NCI-H345 (cell line): ENCODE data around the gene TBC1D1.
A peak's percentile ranks its signal among the peaks of the same experiment; 100 is the strongest.

ENCODE experiments used
- DNase-seq: peaks from one replicate; lab custom pipeline; 2025; lab: John Stamatoyannopoulos, UW

The TBC1D1 gene

GRCh38 chr4:38169524-38169923, 278.6 kb downstream of the TBC1D1 start:
- no peak for DNase-seq

GRCh38 chr4:38170338-38171169, 279.7 kb downstream of the TBC1D1 start:
- no peak for DNase-seq

DNA sequence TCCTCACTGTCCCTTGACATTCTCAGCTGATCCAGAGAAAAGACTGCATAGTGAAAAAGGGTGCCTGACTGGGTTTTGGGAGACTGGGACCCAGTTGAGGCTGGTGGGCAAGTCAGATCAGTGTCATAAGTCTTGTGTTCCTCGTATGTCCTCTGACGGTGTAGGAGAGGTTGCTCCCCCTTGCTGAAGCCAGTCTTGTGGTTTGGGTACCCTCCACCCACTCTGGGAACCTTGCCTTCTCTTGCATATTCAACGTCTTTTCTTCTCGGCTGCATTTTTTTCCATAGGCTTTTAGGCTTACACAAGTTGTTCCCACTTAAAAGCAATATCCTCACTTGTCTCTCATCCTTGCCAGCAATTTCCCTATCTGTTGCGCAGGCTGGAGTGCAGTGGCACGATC, 281.2 kb downstream of the TBC1D1 start:
- DNase-seq, result no peak

DNA sequence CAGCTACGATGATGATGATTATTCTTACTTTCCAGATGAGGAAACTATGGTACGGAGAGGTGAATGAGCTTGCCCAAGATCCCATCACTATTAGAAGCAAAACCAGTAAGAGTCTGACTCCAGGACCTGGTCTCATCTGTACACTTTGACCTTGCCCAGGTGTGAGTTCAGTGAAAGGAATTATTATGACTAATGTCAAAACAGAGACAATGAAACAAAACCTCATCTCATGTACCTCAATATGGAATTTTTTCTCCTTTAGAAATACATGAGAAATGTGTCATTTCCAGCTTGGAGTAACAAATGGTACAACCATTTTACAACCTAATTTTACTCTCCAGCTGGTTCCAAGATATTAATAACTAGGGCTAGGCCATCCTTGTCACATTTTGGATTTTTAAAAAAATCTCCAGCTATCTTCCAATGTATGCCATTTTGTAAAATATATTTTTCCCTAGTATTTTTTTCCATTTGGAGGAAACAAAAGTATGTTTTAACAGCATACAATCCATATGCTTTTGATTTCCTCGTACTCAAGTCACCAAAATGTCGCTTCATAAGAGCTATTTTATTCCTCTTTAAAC, 283.1 kb downstream of the TBC1D1 start:
- no peak for DNase-seq

DNA sequence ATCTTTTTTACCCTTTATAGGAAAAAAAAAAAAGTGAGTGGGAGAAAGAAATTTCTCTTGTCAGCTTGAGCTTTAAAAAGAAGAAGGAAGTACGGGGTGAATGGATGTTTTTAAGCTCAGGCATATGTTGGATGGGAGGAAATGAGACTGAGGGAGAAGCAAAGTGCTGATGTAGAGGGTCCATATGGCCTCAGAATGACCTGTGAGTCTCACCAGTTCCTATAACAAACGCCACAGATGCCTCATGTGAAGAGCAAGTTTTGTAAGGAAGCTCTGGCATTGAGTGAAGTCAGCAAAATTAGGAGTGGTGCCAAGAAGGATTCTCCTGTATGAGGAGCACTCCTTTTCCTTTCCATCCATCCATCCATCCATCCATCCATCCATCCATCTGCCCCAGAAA, 283.9 kb downstream of the TBC1D1 start:
- no peak for DNase-seq

GRCh38 chr4:38176165-38176564, 285.3 kb downstream of the TBC1D1 start:
- DNase-seq, result no peak

DNA sequence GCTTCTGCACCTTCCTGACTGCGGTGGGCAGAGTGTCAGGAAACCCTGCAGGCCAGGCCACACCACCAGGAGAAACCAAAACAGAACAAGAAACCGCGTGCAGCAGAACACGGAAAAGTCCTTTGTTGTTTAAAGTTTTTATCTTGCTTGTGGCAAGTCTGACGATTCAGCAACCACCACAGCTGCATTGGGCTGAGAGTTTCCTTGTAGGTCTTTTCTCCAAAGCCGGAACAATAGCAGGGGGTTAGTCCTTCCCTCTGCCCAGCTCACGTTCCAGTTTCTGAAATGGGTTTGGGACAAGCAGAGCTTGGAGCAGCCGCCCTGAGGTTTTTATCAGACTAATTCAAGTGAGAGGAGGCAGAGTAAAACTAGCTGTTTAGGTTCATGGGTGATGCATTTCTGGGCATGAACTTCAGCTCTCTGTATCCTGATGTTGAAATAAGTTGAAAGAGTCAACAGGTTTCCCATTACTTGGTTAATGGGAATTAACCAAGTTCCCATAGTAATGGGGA, 286.2 kb downstream of the TBC1D1 start:
- DNase-seq, result no peak

- DNase-seq, result no peak
These were observed 286.9 kb downstream of the TBC1D1 start for GRCh38 chr4:38177641-38178391.

DNA sequence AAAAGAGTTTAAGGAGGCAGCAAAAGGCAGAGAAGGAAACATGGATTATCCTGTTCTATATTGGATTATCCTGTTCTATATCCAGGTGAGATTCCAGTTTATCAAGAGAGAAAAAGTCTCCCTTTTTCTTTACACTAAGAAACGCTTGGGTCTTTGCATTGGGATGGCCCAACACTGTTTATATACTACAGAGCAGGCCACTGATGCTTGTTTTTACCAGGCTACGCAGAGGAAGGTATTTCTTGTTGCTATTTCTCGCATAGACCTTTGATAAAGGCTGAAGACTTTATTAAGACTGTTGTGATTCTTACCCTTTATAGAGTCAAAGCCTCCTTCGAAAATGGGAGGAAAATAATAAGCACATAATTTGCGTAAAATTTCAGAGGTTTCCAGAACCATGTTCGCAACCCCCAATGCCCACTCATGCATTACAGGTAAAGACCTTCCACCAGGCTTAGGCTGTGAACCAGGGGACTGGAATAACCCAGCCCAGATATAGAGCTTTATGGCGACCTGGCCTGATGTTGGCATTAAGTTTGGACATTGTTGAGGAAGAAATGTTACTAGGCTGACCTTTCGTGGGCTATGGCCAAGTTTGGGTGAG, 287.6 kb downstream of the TBC1D1 start:
- DNase-seq, result no peak

DNA sequence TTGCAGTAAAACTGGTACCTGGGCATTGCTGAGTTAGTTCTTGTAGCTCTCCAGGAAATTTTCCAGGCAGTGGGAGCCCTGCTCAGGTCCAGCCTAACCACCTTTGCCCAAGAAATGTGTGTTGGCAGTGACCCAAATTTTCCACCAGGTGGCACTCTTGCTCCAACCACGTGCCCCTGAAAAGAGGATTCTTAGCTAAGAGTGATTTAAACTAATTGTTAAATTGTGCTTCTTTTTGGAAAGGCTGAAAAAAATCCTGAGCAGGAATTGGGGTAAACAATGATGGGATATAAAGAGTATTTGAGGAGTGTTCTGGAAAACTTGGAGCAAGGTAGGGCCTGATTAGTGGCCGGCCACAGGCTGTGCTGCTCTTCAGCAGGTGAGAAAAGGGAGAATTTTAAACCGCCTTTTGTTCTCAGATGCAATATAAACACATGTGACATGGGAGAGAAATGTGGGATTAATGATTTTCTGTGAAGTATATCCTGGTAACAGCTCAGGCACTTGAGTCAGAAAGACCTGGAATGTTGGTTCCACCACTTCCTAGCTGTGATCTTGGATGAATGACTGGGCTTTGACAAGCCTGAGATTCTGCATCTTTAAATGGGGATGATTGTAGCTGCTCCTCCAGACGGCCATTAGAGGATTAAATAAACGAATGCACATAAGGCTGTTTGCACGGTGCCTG, 288.9 kb downstream of the TBC1D1 start:
- peak; percentile 41 for DNase-seq

- no peak for DNase-seq
These were observed 289.6 kb downstream of the TBC1D1 start for GRCh38 chr4:38180456-38180855.

- DNase-seq, result no peak
These were observed 290.4 kb downstream of the TBC1D1 start for GRCh38 chr4:38181286-38181685.

- no peak for DNase-seq
These were observed 291.6 kb downstream of the TBC1D1 start for GRCh38 chr4:38182334-38182998.

- no peak for DNase-seq
These were observed 293.5 kb downstream of the TBC1D1 start for GRCh38 chr4:38184404-38184803.

DNA sequence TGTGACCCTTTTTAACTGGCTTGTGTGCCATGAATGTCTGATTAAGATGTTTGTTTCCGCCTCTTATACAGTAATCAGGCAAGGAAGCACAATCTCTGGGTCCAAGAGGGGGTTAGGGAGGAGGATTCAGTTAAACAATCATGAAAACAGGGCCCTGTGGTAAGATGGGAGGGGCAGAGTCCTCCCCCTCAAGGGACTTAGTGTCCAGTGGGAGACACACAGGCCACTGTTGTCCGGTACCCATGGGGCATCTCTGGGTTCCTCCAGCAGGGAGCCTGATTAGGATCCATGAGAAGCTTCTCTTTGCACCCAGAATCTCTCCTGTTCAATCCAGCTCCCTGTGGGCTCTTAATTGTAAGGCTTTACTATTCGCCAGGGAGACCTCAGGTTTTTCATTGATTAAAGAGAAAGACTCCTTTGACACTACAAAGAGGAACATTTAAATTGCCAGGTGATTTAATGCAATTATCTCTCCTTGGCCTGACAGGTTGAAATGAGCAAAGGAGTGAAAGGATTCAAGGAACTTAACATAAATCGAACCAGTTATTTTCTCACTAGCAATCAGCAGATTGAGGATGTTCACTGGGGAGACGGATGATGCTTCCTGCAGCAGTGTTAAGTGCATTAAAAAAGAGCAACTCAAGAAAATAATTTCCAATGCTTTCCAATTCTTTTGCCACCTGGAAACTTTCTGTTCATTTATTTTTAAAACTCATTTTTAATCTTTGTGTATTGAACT, 294.7 kb downstream of the TBC1D1 start:
- DNase-seq, result no peak

DNA sequence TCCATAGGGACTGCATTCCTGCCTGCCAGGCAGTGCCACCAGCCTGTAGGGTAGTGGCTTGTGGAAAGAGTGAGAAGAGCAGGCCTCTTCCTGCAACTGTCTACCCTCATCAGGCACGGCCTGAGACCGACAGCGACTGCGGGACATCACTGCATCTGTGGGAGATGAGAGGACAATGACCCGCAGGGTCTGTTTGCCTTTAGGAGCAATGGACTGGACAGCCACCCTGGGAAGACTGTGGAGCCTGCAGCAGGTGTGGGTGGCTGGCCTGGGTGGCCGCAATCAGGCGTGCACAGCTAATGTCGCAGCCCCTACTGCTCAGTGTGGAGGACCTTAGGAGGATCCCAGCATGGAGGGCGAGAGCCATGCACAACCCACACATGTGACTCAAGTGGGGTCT, 297.3 kb downstream of the TBC1D1 start:
- no peak for DNase-seq

GRCh38 chr4:38188631-38189101, 297.8 kb downstream of the TBC1D1 start:
- no peak for DNase-seq
